Natural killer cell (primary cell): ENCODE measurements around the gene CTAGE9. TPM values are rescaled to one million over a fixed set of nuclear protein-coding genes. Genes with fewer than 3 reads are reported as not detected.

ENCODE experiments used
- ATAC-seq, 3 donors: fragments of 150-1000 bp in 2 of 3; fragments of 200-7000 bp in 1 of 3; cut with Tn5 transposase; 1 replicate in 1 of 3; 2 replicates in 2 of 3; pipeline ENCODE4 v1.10.0; 2021; ENCODE audit warnings: mild to moderate bottlenecking in 2 of 3, moderate library complexity in 2 of 3
- DNase-seq, 2 donors: peaks; one replicate each; pipeline versions ENCODE4 v3.0.0 to v3.0.0-alpha.2; 2013 to 2021; ENCODE audit warnings: mixed read lengths in 1 of 2
- H3K27ac ChIP-seq: one replicate; pipeline ENCODE4 v1.5.1; 2013; ENCODE audit warnings: mild to moderate bottlenecking, low read length
- H3K27me3 ChIP-seq: one replicate; pipeline ENCODE4 v1.6.1; 2013; ENCODE audit warnings: low read length; ENCODE audit not compliant: control insufficient read depth, insufficient read depth
- H3K36me3 ChIP-seq: one replicate; pipeline ENCODE4 v1.6.1; 2013; ENCODE audit warnings: low read length; ENCODE audit not compliant: control insufficient read depth, insufficient read depth
- H3K4me1 ChIP-seq: one replicate; pipeline ENCODE4 v1.6.1; 2013; ENCODE audit warnings: low read length; ENCODE audit not compliant: control insufficient read depth, insufficient read depth
- H3K4me3 ChIP-seq: one replicate; pipeline ENCODE4 v1.5.1; 2013; ENCODE audit warnings: low read length
- H3K9me3 ChIP-seq: one replicate; pipeline ENCODE4 v1.6.1; 2013; ENCODE audit warnings: low read length; ENCODE audit not compliant: control insufficient read depth, insufficient read depth
- H3K27ac Mint-ChIP-seq, 2 donors: one replicate each; pipeline ENCODE4 v1.8.0; 2022; ENCODE audit warnings: mild to moderate bottlenecking in 2 of 2, mixed read lengths in 2 of 2, moderate library complexity in 1 of 2
- H3K27me3 Mint-ChIP-seq, 2 donors: one replicate each; pipeline ENCODE4 v1.8.0; 2022; ENCODE audit warnings: low read depth in 2 of 2, mixed read lengths in 2 of 2
- H3K36me3 Mint-ChIP-seq: one replicate; pipeline ENCODE4 v1.8.0; 2022; ENCODE audit warnings: mixed read lengths
- H3K4me1 Mint-ChIP-seq, 2 donors: one replicate each; pipeline ENCODE4 v1.8.0; 2022; ENCODE audit warnings: mixed read lengths in 2 of 2
- H3K4me3 Mint-ChIP-seq: one replicate; pipeline ENCODE4 v1.8.0; 2022; ENCODE audit warnings: mild to moderate bottlenecking, moderate library complexity, mixed read lengths
- H3K9me3 Mint-ChIP-seq, 2 donors: one replicate each; pipeline ENCODE4 v1.8.0; 2022; ENCODE audit warnings: mixed read lengths in 2 of 2
- CTCF ChIP-seq: fragments of 200-600 bp; IDR thresholded peaks from one replicate; pipeline ENCODE4 v1.8.0; 2022; ENCODE audit warnings: antibody characterized with exemption
- WGBS: methylation state at CpG from one replicate; pipeline ENCODE4 v1.1.7; 2013; ENCODE audit warnings: missing lambda C conversion rate; ENCODE audit not compliant: insufficient coverage; 5-methylcytosine and 5-hydroxymethylcytosine counted together
- intact Hi-C: fragments of 100-400 bp; cut with micrococcal nuclease; formaldehyde crosslinking; loops from one replicate; pipeline ENCODE4 v1.14.2; 2022
- total RNA-seq, 4 donors: library from RNA; stranded (reverse); fragments of 120-200 nt in 1 of 4; gene quantifications; one replicate each; pipeline versions ENCODE4 v1.2.3 to v1.2.4, GENCODE V29; 2013 to 2022

Gene CTAGE9
- total RNA-seq, 3 donors from 2014 or later (not counting 1 experiment from before 2014, with no cell fraction given) = 0.21 TPM; not detected in 2

- DNase-seq (no peak), ATAC-seq (peak; percentile 44 to 74 (median 57))
- no peak overlapping the region for H3K27ac Mint-ChIP-seq
- H3K36me3 Mint-ChIP-seq = no peaks in the 10 kb centered on the region
- no peaks in the 10 kb centered on the region for H3K9me3 Mint-ChIP-seq
- WGBS = 20% methylated on average over 6 of the region's 6 CpGs
- Histone ChIP-seq H3K36me3 (no peaks in the 10 kb centered on the region), H3K27ac (no peak overlapping the region), H3K9me3 (no peaks in the 10 kb centered on the region), H3K27me3 (no peaks in the 10 kb centered on the region), H3K4me1 (peaks cover 13% of the 10 kb centered on the region), H3K4me3 (no peak overlapping the region)
- peaks cover 0 to 2% of the 10 kb centered on the region in 2 donors for H3K27me3 Mint-ChIP-seq
- no peak overlapping the region for H3K4me3 Mint-ChIP-seq
- no peak for TF ChIP-seq CTCF
- intact Hi-C loops = no loop called here
- H3K4me1 Mint-ChIP-seq = peaks cover 0 to 6% of the 10 kb centered on the region in 2 donors
Observed at GRCh38 chr6:131683479-131683878, 27.3 kb downstream of the CTAGE9 start.

- WGBS = 92% methylated on average over 2 of the region's 2 CpGs
- no peak overlapping the region for H3K4me3 Mint-ChIP-seq
Observed at GRCh38 chr6:131682442-131682841, 28.4 kb downstream of the CTAGE9 start.

GRCh38 chr6:131681585-131681984 lies 29.2 kb downstream of the CTAGE9 start:
- Mint-ChIP-seq H3K27ac (no peak overlapping the region), H3K9me3 (no peaks in the 10 kb centered on the region), H3K4me3 (no peak overlapping the region), H3K27me3 (peaks cover 0 to 1% of the 10 kb centered on the region in 2 donors), H3K4me1 (no peaks in the 10 kb centered on the region), H3K36me3 (no peaks in the 10 kb centered on the region)
- Histone ChIP-seq H3K4me3 (no peak overlapping the region), H3K27me3 (no peaks in the 10 kb centered on the region), H3K9me3 (no peaks in the 10 kb centered on the region), H3K4me1 (peaks cover 13% of the 10 kb centered on the region), H3K27ac (no peak overlapping the region), H3K36me3 (no peaks in the 10 kb centered on the region)
- intact Hi-C loops = no loop called here
- no peak for TF ChIP-seq CTCF
- no peak for ATAC-seq
- DNase-seq = no peak

More at GRCh38 chr6:131682442-131682841, 28.4 kb downstream of the CTAGE9 start:
- Histone ChIP-seq H3K36me3 (no peaks in the 10 kb centered on the region), H3K27me3 (no peaks in the 10 kb centered on the region), H3K27ac (no peak overlapping the region), H3K9me3 (no peaks in the 10 kb centered on the region), H3K4me1 (peaks cover 13% of the 10 kb centered on the region), H3K4me3 (no peak overlapping the region)
- ATAC-seq (no peak), DNase-seq (no peak)
- no peak for TF ChIP-seq CTCF
- H3K27me3 Mint-ChIP-seq = peaks cover 0 to 2% of the 10 kb centered on the region in 2 donors
- H3K36me3 Mint-ChIP-seq = no peaks in the 10 kb centered on the region
- H3K4me1 Mint-ChIP-seq = peaks cover 0 to 6% of the 10 kb centered on the region in 2 donors
- no peak overlapping the region for H3K27ac Mint-ChIP-seq
- intact Hi-C loops = no loop called here
- no peaks in the 10 kb centered on the region for H3K9me3 Mint-ChIP-seq

- DNase-seq = no peak
- H3K4me3 ChIP-seq = no peak overlapping the region
- Mint-ChIP-seq H3K4me1 (no peaks in the 10 kb centered on the region), H3K27me3 (no peaks in the 10 kb centered on the region), H3K4me3 (no peak overlapping the region), H3K9me3 (no peaks in the 10 kb centered on the region), H3K27ac (no peak overlapping the region), H3K36me3 (no peaks in the 10 kb centered on the region)
- 98% methylated on average over 2 of the region's 2 CpGs for WGBS
- H3K36me3 ChIP-seq = no peaks in the 10 kb centered on the region
- H3K27me3 ChIP-seq = no peaks in the 10 kb centered on the region
- no peak overlapping the region for H3K27ac ChIP-seq
- peaks cover 13% of the 10 kb centered on the region for H3K4me1 ChIP-seq
- H3K9me3 ChIP-seq = no peaks in the 10 kb centered on the region
- intact Hi-C loops = no loop called here
- no peak for TF ChIP-seq CTCF
- ATAC-seq = no peak
Observed at GRCh38 chr6:131680868-131681267, 29.9 kb downstream of the CTAGE9 start.
